Right lobe of liver (tissue), 4 donors: ENCODE data around the gene ADCY9.
"Not testable (repeated sequence)": the region's sequence is repeated elsewhere in the genome, so short reads cannot be mapped to it uniquely, and the experiment has no call there.

Experiments
- CTCF ChIP-seq, 4 donors: fragments of 200-600 bp in 3 of 4; fragments of 450-650 bp in 1 of 4; IDR thresholded peaks; one replicate each; pipeline versions ENCODE4 v1.5.1 to v1.8.0; 2016 to 2022; ENCODE audit warnings: antibody characterized with exemption in 4 of 4, mild to moderate bottlenecking in 2 of 4
- POLR2A ChIP-seq: fragments of 450-650 bp; IDR thresholded peaks from one replicate; pipeline ENCODE4 v1.6.1; 2017; ENCODE audit warnings: antibody characterized with exemption, mild to moderate bottlenecking
- donor health status: DM: no; HTN: no; CAD: no.
- donor health status: DM: no; HTN: no; CAD: no.
- donor health status: DM: no; HTN: yes; CAD: no.

- not testable (repeated sequence) for TF ChIP-seq CTCF (IDR thresholded peaks at IDR 0.05); POLR2A
These were observed 79.3 kb downstream of the ADCY9 start for GRCh38 chr16:4036952-4037351.
